HG02870 (cell line): ENCODE data around the gene HGF.
"Not testable (repeated sequence)": the region's sequence is repeated elsewhere in the genome, so short reads cannot be mapped to it uniquely, and the experiment has no call there.

ENCODE experiments used
- ATAC-seq: cut with Tn5 transposase; IDR thresholded peaks from one replicate; pipeline ENCODE4 v1.9.1; 2021; ENCODE audit warnings: mild to moderate bottlenecking, moderate library complexity; ENCODE audit not compliant: unreplicated experiment

The HGF gene

GRCh38 chr7:81725003-81725811 lies 44.6 kb downstream of the HGF start:
- no peak for ATAC-seq

GRCh38 chr7:81722250-81722649 lies 47.6 kb downstream of the HGF start:
- ATAC-seq = not testable (repeated sequence)

GRCh38 chr7:81721437-81721836 lies 48.4 kb downstream of the HGF start:
- ATAC-seq = no peak

GRCh38 chr7:81719865-81720264 lies 50.0 kb downstream of the HGF start:
- no peak for ATAC-seq

GRCh38 chr7:81715984-81716588 lies 53.8 kb downstream of the HGF start:
- ATAC-seq = no peak

GRCh38 chr7:81714306-81714705 lies 55.5 kb downstream of the HGF start:
- no peak for ATAC-seq

- ATAC-seq = no peak
Observed at GRCh38 chr7:81710751-81711150, 59.1 kb downstream of the HGF start.

GRCh38 chr7:81709836-81710235 lies 60.0 kb downstream of the HGF start:
- no peak for ATAC-seq

GRCh38 chr7:81707966-81708365 lies 61.9 kb downstream of the HGF start:
- ATAC-seq = no peak

- no peak for ATAC-seq
Observed at GRCh38 chr7:81707196-81707595, 62.7 kb downstream of the HGF start.

- no peak for ATAC-seq
Observed at GRCh38 chr7:81705206-81705605, 64.6 kb downstream of the HGF start.

GRCh38 chr7:81704595-81704994 lies 65.3 kb downstream of the HGF start:
- ATAC-seq = no peak

- no peak for ATAC-seq
Observed at GRCh38 chr7:81698965-81699364, 70.9 kb downstream of the HGF start.

GRCh38 chr7:81694711-81695110 lies 75.1 kb downstream of the HGF start:
- no peak for ATAC-seq

- ATAC-seq = no peak
Observed at GRCh38 chr7:81693894-81694293, 76.0 kb downstream of the HGF start.

- peak; percentile 49 for ATAC-seq
Observed at GRCh38 chr7:81693080-81693479, 76.8 kb downstream of the HGF start.

GRCh38 chr7:81692146-81692905 lies 77.5 kb downstream of the HGF start:
- ATAC-seq = no peak

GRCh38 chr7:81691199-81691821 lies 78.5 kb downstream of the HGF start:
- ATAC-seq = no peak

- ATAC-seq = no peak
Observed at GRCh38 chr7:81690688-81691087, 79.2 kb downstream of the HGF start.

- no peak for ATAC-seq
Observed at GRCh38 chr7:81690251-81690650, 79.6 kb downstream of the HGF start.

- no peak for ATAC-seq
Observed at GRCh38 chr7:81688622-81689411, 81.0 kb downstream of the HGF start.
